GM20000 (cell line): ENCODE measurements around the gene TTLL4.
A peak's percentile ranks its signal among the peaks of the same experiment; 100 is the strongest.

Experiments used
- DNase-seq: peaks from one replicate; pipeline ENCODE4 v3.0.0; 2012; ENCODE audit warnings: low spot score
- CTCF ChIP-seq: IDR thresholded peaks from 2 replicates; pipeline ENCODE4 v1.5.1; 2012; ENCODE audit warnings: mild to moderate bottlenecking, control low read depth; ENCODE audit errors: extremely low read depth, missing control alignments

TTLL4 gene

GRCh38 chr2:218780046-218780445 lies 69.4 kb downstream of the TTLL4 start:
- no peak for TF ChIP-seq CTCF
- DNase-seq: no peak

- no peak for TF ChIP-seq CTCF
- DNase-seq: no peak
Observed at GRCh38 chr2:218780851-218781690, 70.4 kb downstream of the TTLL4 start.

GRCh38 chr2:218781691-218782527 lies 71.3 kb downstream of the TTLL4 start, which contains the start of gene CYP27A1:
TSS of gene CYP27A1 (plus strand) at chr2:218782147. CDS start at chr2:218782183, 36 bp downstream.
- no peak for TF ChIP-seq CTCF
- DNase-seq: peak; percentile 34

- DNase-seq: no peak
- no peak for TF ChIP-seq CTCF
Observed at GRCh38 chr2:218782528-218782844, 71.9 kb downstream of the TTLL4 start.

GRCh38 chr2:218783688-218784087 lies 73.1 kb downstream of the TTLL4 start:
- no peak for TF ChIP-seq CTCF
- DNase-seq: no peak

GRCh38 chr2:218785103-218785502 lies 74.5 kb downstream of the TTLL4 start:
- no peak for DNase-seq
- no peak for TF ChIP-seq CTCF

- no peak for DNase-seq
- no peak for TF ChIP-seq CTCF
Observed at GRCh38 chr2:218786133-218786532, 75.5 kb downstream of the TTLL4 start.
